NCI-H2107 treated with DMSO at 0.1 percent for 48 hours (cell line): ENCODE measurements around the gene SGO2.

Experiments used
- DNase-seq: peaks from one replicate; lab custom pipeline; 2025; ENCODE audit not compliant: unreplicated experiment; lab: John Stamatoyannopoulos, UW

SGO2 gene, protein sequence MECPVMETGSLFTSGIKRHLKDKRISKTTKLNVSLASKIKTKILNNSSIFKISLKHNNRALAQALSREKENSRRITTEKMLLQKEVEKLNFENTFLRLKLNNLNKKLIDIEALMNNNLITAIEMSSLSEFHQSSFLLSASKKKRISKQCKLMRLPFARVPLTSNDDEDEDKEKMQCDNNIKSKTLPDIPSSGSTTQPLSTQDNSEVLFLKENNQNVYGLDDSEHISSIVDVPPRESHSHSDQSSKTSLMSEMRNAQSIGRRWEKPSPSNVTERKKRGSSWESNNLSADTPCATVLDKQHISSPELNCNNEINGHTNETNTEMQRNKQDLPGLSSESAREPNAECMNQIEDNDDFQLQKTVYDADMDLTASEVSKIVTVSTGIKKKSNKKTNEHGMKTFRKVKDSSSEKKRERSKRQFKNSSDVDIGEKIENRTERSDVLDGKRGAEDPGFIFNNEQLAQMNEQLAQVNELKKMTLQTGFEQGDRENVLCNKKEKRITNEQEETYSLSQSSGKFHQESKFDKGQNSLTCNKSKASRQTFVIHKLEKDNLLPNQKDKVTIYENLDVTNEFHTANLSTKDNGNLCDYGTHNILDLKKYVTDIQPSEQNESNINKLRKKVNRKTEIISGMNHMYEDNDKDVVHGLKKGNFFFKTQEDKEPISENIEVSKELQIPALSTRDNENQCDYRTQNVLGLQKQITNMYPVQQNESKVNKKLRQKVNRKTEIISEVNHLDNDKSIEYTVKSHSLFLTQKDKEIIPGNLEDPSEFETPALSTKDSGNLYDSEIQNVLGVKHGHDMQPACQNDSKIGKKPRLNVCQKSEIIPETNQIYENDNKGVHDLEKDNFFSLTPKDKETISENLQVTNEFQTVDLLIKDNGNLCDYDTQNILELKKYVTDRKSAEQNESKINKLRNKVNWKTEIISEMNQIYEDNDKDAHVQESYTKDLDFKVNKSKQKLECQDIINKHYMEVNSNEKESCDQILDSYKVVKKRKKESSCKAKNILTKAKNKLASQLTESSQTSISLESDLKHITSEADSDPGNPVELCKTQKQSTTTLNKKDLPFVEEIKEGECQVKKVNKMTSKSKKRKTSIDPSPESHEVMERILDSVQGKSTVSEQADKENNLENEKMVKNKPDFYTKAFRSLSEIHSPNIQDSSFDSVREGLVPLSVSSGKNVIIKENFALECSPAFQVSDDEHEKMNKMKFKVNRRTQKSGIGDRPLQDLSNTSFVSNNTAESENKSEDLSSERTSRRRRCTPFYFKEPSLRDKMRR

GRCh38 chr2:200525882-200526651 lies at the start of gene SGO2:
Gene SGO2, plus strand, starts transcription at chr2:200526207. Its CDS starts 6,769 bp downstream, at chr2:200532976.
- DNase-seq: peak; percentile 87

- DNase-seq: no peak
These were observed 49.2 kb upstream of the SGO2 start for GRCh38 chr2:200476836-200477235.

DNA sequence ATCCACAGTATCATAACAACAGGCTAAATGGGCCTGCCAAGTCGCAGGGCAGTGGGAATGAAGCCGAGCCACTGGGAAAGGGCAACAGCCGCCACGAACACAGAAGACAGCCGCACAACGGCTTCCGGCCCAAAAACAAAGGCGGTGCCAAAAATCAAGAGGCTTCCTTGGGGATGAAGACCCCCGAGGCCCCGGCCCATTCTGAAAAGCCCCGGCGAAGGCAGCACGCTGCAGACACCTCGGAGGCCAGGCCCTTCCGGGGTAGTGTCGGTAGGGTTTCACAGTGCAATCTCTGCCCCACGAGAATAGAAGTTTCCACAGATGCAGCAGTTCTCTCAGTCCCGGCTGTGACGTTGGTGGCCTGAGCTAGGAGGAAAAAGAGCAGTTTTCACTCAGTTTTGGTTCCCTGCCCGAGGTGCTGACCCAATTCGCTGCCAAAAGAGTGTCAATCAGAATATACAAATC lies 48.3 kb upstream of the SGO2 start:
- no peak for DNase-seq

GRCh38 chr2:200479692-200480265 lies 46.2 kb upstream of the SGO2 start:
- DNase-seq: no peak

- DNase-seq: no peak
These were observed 43.8 kb upstream of the SGO2 start for GRCh38 chr2:200482194-200482593.

- peak; percentile 68 for DNase-seq
These were observed 42.2 kb upstream of the SGO2 start for GRCh38 chr2:200483729-200484198.

DNA sequence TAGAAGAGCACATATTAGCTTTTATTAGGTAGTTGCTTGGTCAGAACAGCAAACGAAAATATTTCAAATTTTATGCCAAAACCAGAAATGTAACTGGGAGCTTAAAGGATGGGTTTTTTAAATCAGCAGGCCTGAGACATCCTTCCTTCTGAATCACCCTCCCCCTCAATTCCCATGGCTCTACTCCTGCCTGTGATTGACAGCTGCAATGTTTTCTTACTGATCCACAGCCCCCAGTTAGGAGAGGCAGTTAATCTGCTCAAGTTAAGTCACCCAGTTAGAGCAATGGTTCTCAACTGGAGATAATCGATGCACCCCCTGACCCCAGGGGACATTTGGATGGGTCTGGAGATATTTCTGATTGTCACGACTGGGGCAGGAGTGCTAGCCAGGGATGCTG lies 41.1 kb upstream of the SGO2 start:
- no peak for DNase-seq

GRCh38 chr2:200486529-200486928 lies 39.5 kb upstream of the SGO2 start:
- DNase-seq: no peak

- no peak for DNase-seq
These were observed 37.8 kb upstream of the SGO2 start for GRCh38 chr2:200488169-200488568.

GRCh38 chr2:200490001-200490400 lies 36.0 kb upstream of the SGO2 start:
- no peak for DNase-seq

DNA sequence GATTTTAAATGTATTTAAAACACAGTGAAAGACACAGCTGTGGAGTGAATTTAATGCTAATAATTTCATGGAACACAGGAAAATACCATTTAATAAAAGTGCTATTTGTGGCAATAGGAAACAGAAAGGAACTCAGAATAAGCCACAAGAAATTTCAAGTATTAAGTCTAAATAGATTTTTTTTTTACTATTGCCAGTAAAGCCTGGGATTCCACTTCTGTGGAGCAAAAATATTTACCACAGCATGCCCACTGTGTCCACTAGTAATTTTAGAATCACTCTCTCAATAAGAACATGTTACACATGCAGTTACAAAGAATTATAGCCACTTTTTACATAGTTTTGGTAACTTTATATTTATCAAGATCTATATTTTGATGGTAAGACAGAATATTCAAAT lies 33.4 kb upstream of the SGO2 start:
- DNase-seq: no peak

DNA sequence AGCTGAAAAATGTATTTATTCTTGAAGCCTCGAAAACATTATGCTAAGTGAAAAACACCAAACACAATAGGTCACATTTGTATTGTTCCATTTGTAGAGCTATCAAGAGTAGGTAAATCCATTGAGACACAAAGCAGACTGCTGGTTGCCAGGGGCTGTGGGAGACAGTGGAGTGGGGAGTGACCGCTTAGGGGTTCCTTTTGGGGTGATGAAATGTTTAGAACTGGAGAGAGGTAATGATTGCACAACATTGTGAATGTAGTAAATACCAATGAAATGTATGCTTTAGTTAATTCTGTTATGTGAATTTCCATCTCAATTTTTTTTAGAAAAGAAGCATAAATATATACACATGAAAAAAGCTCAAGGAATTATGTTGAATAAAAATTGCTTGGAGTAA lies 32.0 kb upstream of the SGO2 start:
- no peak for DNase-seq

DNA sequence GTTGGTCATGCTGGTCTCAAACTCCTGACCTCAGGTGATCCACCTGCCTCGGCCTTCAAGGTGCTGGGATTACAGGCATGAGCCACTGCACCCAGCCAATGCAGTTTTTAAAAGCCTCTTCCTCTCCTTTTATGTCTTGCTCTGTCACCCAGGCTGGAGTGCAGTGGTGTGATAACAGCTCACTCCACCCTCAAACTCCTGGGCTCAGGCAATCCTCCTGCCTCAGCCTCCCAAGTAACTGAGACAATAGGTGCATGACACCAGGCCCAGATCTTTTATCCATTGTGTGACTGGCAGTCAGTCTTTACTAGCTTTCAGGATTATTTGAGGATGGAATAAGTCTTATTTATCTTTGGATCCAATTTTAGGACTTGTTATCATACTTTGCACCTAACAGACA lies 29.3 kb upstream of the SGO2 start:
- DNase-seq: no peak

GRCh38 chr2:200498402-200499162 lies 27.4 kb upstream of the SGO2 start:
- no peak for DNase-seq

DNA sequence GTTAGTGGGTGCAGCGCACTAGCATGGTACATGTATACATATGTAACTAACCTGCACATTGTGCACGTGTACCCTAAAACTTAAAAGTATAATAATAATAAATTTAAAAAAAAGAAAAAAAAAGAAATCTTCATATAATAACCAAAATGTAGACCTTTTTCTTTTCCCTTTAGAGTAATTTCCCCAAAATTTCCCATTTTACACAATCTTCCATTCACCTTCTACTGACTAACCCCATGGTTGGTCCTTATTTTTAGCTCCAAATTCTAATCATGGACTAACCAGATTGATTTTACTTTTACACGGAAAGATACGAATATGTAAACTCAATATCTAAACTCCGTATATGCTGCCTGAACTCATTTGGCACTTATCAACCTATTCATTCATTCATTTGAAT lies 23.8 kb upstream of the SGO2 start:
- no peak for DNase-seq

DNA sequence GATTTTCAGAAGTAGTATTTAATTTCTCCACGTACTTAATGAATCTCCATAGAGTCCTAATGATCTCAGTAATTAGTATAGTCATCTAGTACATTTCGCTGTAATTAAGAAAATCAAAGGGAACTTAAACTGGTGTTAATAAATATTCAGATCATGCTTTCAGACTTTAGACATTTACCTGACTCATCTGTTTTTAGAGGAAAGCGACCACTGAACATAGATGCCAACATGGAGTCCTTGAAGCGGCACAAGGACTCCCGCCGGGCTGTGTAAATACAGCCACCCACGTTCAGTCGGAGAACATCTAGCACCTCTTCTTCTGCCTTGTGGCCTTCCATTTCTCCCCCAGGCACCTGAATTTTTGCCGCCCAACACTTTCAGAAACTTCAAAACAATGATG lies 19.3 kb upstream of the SGO2 start:
- no peak for DNase-seq

GRCh38 chr2:200507179-200507578 lies 18.8 kb upstream of the SGO2 start:
- no peak for DNase-seq

GRCh38 chr2:200509235-200509611 lies 16.8 kb upstream of the SGO2 start:
- no peak for DNase-seq
